Esophagus muscularis mucosa (tissue), 3 donors: ENCODE data around the gene SND1.
"Not testable (repeated sequence)": the region's sequence is repeated elsewhere in the genome, so short reads cannot be mapped to it uniquely, and the experiment has no call there.

Source experiments
- POLR2A ChIP-seq: fragments of 450-650 bp; IDR thresholded peaks from one replicate; pipeline ENCODE4 v1.6.1; 2017; ENCODE audit warnings: antibody characterized with exemption, moderate library complexity, mild to moderate bottlenecking, low read depth
- POLR2AphosphoS5 ChIP-seq, 2 donors: sonication (generic); formaldehyde crosslinking; IDR thresholded peaks; one replicate each; pipeline ENCODE4 v1.6.1; 2017; ENCODE audit warnings: antibody characterized with exemption in 2 of 2
- TF ChIP-seq, protein P1 (sequence below), 3 experiments: fragments of 200-600 bp in 2 of 3; fragments of 450-650 bp in 1 of 3; sonication (generic) in 2 of 3; IDR thresholded peaks; one replicate each; pipeline ENCODE4 v1.5.1; 2017 to 2019; ENCODE audit warnings: antibody characterized with exemption in 3 of 3, mild to moderate bottlenecking in 2 of 3, moderate library complexity in 1 of 3

DNA sequence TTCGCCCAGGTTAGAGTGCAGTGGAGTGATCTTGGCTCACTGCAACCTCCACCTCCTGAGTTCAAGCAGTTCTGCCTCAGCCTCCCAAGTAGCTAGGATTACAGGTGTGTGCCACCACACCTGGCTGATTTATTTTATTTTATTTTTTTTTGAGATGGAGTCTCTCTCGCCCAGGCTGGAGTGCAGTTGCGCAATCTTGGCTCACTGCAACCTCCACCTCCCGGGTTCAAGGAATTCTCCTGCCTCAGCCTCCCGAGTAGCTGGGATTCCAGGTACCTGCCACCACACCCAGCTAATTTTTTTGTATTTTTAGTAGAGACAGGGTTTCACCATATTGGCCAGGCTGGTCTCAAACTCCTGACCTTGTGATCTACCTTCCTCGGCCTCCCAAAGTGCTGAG, 250.8 kb downstream of the SND1 start:
- TF ChIP-seq, protein P1, sequence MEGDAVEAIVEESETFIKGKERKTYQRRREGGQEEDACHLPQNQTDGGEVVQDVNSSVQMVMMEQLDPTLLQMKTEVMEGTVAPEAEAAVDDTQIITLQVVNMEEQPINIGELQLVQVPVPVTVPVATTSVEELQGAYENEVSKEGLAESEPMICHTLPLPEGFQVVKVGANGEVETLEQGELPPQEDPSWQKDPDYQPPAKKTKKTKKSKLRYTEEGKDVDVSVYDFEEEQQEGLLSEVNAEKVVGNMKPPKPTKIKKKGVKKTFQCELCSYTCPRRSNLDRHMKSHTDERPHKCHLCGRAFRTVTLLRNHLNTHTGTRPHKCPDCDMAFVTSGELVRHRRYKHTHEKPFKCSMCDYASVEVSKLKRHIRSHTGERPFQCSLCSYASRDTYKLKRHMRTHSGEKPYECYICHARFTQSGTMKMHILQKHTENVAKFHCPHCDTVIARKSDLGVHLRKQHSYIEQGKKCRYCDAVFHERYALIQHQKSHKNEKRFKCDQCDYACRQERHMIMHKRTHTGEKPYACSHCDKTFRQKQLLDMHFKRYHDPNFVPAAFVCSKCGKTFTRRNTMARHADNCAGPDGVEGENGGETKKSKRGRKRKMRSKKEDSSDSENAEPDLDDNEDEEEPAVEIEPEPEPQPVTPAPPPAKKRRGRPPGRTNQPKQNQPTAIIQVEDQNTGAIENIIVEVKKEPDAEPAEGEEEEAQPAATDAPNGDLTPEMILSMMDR (IDR thresholded peaks at IDR 0.05) = not testable (repeated sequence)
- not testable (repeated sequence) for TF ChIP-seq POLR2AphosphoS5 (IDR thresholded peaks at IDR 0.05); POLR2A
